Measurements from ENCODE around the gene MAG.

MAG gene

GRCh38 chr19:35318679-35319448 lies 26.9 kb downstream of the MAG start:
- no peak for DNase-seq (ENCODE audit: low read depth)

DNA sequence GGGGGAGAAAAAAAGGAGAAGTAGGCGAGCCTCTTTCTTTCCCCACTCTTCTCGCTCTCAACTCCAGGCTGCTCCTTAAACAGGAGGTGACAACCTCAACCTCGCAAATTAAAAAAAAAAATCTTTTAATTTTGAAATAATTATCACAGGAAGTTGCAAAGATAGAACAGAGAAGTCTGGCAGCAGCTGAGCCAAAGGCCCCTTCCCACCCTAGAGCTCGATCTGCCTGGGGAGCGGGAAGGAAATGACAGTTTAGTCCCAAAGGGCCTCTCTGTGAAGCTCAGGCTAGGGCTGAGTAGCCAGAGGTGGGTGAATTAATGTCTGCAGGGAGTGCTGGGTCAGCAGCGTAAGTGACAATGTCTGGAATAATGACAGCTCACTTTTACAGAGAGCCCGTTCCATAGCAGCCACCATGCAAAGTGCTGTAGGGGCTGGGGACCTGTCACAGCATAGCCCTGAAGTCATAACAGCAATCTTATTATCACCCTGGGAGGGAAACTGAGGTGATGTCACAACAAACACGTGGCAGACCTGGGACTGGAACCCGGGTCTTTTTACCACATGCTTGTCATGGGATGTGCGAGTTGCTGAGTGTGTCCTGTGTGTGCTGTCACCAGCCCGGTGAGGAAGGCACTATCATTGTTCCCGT lies 28.2 kb downstream of the MAG start:
- DNase-seq (ENCODE audit: low read depth): no peak

- no peak for DNase-seq (ENCODE audit: low read depth)
Measured at GRCh38 chr19:35321291-35321690, 29.3 kb downstream of the MAG start.

DNA sequence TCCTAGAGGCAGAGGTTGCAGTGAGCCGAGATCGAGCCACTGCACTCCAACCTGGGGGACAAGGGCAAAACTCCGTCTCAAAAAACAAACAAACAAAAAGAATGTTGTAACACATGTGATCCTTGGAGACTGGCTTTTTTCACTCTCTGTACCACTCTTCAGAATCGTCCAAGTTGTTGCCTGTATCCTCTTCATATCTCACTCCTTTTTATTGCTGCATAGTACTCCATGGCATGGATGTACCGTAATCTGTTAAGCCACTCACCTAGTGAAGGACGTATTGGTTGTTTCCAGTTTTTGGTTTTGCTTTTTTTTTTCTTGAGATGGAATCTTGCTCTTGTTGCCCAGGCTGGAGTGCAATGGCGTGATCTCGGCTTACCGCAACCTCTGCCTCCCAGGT lies 30.1 kb downstream of the MAG start:
- DNase-seq (ENCODE audit: low read depth): no peak

- no peak for DNase-seq (ENCODE audit: low read depth)
Measured at GRCh38 chr19:35327642-35328041, 35.7 kb downstream of the MAG start.

- DNase-seq (ENCODE audit: low read depth): no peak
Measured at GRCh38 chr19:35328851-35329285, 36.9 kb downstream of the MAG start, which contains the start of gene CD22. CD22 (plus strand) TSS chr19:35329187; CDS start chr19:35332041, 2,854 bp downstream.

DNA sequence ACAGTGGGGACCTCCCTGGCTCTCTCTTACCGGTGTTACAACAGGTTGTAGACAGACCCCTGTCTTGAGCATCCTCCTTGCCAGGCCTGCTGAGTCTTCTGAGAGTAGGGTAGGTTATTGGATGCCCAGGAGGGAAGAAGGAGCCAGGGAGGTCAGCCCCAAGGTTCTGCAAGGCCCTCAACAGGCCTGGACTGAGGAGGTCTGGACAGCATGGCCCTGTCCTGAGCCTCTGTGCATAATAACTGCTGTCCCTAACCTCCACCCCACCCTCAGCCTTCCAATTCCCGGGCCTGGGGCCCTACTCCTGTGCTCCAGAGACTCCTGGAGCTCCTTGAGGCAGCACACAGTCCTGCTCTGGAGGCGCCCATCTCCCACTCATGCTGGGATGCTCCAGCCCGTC lies 37.4 kb downstream of the MAG start:
- DNase-seq (ENCODE audit: low read depth): no peak

GRCh38 chr19:35330475-35330874 lies 38.5 kb downstream of the MAG start:
- no peak for DNase-seq (ENCODE audit: low read depth)

GRCh38 chr19:35331551-35332214 lies 39.7 kb downstream of the MAG start:
- no peak for DNase-seq (ENCODE audit: low read depth)

- DNase-seq (ENCODE audit: low read depth): no peak
Measured at GRCh38 chr19:35332817-35333216, 40.9 kb downstream of the MAG start.

GRCh38 chr19:35334144-35334753 lies 42.3 kb downstream of the MAG start:
- no peak for DNase-seq (ENCODE audit: low read depth)

- DNase-seq (ENCODE audit: low read depth): no peak
Measured at GRCh38 chr19:35336166-35336955, 44.4 kb downstream of the MAG start.

GRCh38 chr19:35337097-35337983 lies 45.4 kb downstream of the MAG start:
- DNase-seq (ENCODE audit: low read depth): no peak

- no peak for DNase-seq (ENCODE audit: low read depth)
Measured at GRCh38 chr19:35337984-35338296, 46.0 kb downstream of the MAG start.

- no peak for DNase-seq (ENCODE audit: low read depth)
Measured at GRCh38 chr19:35340431-35340830, 48.5 kb downstream of the MAG start.

GRCh38 chr19:35341006-35341405 lies 49.0 kb downstream of the MAG start:
- DNase-seq (ENCODE audit: low read depth): no peak

DNA sequence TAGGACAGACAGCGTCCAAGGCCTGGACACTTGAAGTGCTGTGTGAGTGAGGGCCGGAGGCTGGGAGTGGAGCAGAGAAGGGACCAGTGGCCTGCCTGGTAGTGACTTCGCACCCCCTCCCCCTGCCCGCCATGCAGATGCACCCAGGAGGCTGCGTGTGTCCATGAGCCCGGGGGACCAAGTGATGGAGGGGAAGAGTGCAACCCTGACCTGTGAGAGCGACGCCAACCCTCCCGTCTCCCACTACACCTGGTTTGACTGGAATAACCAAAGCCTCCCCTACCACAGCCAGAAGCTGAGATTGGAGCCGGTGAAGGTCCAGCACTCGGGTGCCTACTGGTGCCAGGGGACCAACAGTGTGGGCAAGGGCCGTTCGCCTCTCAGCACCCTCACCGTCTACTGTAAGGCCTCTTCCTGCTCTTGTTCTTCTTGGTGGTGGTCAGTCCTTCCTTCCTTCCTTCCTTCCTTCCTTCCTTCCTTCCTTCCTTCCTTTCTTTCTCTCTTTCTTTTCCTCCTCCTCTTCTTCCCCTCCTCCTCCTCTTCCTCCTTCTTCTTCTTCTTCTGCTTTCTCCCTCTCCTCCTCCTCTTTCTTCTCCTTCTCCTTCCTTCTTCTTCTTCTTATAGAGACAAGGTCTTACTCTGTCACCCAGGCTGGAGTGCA lies 49.7 kb downstream of the MAG start:
- DNase-seq (ENCODE audit: low read depth): no peak

- DNase-seq (ENCODE audit: low read depth): no peak
Measured at GRCh38 chr19:35342430-35342829, 50.5 kb downstream of the MAG start.

DNA sequence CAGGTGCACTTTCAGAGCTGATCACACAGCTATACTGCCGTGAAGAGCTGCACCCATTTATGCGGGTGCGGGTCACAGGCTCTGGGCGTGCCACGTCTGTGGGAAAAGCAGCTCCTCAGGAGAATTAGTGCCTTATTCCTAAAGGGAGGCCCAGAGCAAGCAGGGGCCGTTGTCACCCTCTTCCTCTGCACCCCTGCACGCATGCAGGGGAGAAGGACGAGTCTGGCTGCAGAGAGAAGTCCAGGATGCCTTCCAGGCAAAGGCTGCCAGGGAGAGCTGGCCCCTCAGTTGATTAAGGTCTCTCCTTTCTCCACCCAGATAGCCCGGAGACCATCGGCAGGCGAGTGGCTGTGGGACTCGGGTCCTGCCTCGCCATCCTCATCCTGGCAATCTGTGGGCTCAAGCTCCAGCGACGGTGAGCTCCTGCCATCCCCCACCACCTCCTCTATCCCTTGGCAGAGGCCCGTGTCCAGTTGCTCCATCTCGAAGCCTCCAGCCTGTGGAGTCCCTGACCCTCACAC lies 52.6 kb downstream of the MAG start:
- DNase-seq (ENCODE audit: low read depth): no peak

DNA sequence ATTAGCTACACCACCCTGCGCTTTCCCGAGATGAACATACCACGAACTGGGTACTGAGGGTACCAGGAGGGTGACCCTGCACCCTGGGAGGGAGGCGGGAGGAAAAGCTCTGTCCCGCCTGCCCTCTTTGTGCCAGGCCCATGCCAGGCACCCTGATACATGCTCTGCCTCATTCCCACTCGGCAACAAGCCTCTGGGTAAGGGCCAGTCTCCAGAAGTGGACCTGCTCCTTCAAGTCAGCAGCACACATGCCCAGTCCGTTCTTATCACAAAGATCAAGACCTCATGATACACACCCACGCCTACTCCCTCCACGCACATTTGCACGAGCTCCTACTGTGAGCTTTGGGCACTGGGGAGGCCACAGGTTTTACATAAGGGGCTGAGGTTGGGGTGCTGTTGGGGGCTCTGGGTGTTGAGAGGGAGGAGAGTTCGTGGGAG lies 53.7 kb downstream of the MAG start:
- DNase-seq (ENCODE audit: low read depth): no peak
